AG09319 (cell line): Measurements from ENCODE around the gene ENTR1.
"Not testable (repeated sequence)": the region's sequence is repeated elsewhere in the genome, so short reads cannot be mapped to it uniquely, and the experiment has no call there.

Experiments
- DNase-seq: peaks from one replicate; pipeline ENCODE4 v3.0.0-alpha.2; 2010; ENCODE audit warnings: low read depth; ENCODE audit errors: extremely low read depth
- TF ChIP-seq, protein P1 (sequence below): IDR thresholded peaks from 2 replicates; pipeline ENCODE4 v1.5.1; 2011; ENCODE audit warnings: low read depth, mild to moderate bottlenecking, inconsistent platforms, low read length, moderate library complexity

Gene ENTR1

DNA sequence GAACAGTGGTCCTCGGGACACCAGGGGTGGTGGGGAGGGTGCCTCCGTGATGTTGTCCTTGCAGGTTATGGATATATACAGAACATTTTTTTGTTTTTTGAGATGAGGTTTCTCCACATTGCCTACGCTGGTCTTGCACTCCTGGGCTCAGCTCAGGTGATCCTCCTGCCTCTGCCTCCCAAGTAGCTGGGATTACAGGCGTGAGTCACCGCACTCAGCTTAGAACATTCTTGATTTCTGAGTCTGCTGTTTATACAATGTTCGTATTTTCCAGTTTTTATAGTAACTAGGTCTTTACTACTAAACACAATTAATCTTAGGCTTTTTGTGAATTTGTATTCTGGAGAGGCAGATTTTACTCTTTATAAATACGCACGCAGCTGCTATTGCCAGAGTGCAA lies 6.0 kb upstream of the ENTR1 start:
- TF ChIP-seq, protein P1, sequence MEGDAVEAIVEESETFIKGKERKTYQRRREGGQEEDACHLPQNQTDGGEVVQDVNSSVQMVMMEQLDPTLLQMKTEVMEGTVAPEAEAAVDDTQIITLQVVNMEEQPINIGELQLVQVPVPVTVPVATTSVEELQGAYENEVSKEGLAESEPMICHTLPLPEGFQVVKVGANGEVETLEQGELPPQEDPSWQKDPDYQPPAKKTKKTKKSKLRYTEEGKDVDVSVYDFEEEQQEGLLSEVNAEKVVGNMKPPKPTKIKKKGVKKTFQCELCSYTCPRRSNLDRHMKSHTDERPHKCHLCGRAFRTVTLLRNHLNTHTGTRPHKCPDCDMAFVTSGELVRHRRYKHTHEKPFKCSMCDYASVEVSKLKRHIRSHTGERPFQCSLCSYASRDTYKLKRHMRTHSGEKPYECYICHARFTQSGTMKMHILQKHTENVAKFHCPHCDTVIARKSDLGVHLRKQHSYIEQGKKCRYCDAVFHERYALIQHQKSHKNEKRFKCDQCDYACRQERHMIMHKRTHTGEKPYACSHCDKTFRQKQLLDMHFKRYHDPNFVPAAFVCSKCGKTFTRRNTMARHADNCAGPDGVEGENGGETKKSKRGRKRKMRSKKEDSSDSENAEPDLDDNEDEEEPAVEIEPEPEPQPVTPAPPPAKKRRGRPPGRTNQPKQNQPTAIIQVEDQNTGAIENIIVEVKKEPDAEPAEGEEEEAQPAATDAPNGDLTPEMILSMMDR, result no peak

DNA sequence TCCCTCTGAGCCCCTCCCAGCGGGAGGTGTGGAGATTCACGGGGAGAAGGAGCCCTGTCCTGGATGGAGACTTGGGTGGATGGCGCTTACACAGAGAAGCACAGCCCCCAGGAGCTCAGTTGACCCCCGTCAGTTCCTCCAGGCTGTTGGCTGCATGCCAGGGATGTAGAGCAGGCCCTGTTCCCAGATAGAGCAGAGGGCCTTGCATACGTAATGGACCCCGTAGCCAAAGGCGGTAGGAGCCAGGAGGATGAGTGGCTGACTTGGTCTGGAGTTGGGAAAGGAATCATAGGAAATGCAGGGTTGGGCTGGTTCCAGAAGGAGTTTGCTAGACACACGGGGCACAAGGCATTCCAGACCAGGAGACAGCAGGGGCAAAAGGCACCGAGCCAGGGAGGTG lies 2.5 kb upstream of the ENTR1 start:
- TF ChIP-seq, protein P1, result no peak
- no peak for DNase-seq

More for the DNA sequence above, 6.0 kb upstream of the ENTR1 start:
- DNase-seq, result no peak

DNA sequence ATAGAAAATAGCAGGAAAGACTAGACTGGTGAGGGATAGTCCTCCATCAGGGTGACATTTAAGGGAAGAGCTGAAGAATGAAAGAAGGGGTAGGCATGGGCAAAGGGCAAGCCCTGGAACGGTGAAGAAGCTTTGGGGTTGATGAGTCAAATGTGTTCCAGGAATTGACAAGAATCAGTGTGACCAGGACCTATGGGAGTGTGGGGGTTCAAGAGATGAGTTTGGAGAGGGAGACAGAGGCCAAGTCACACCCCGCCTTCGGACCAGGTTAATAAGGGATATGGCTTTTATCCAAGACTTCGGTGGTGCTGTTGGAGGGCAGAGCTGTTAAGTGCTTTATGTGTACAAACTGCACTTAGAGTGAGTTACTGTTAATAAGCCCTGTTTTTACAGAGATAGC lies 964 bp upstream of the ENTR1 start:
- TF ChIP-seq, protein P1, result no peak
- no peak for DNase-seq

DNA sequence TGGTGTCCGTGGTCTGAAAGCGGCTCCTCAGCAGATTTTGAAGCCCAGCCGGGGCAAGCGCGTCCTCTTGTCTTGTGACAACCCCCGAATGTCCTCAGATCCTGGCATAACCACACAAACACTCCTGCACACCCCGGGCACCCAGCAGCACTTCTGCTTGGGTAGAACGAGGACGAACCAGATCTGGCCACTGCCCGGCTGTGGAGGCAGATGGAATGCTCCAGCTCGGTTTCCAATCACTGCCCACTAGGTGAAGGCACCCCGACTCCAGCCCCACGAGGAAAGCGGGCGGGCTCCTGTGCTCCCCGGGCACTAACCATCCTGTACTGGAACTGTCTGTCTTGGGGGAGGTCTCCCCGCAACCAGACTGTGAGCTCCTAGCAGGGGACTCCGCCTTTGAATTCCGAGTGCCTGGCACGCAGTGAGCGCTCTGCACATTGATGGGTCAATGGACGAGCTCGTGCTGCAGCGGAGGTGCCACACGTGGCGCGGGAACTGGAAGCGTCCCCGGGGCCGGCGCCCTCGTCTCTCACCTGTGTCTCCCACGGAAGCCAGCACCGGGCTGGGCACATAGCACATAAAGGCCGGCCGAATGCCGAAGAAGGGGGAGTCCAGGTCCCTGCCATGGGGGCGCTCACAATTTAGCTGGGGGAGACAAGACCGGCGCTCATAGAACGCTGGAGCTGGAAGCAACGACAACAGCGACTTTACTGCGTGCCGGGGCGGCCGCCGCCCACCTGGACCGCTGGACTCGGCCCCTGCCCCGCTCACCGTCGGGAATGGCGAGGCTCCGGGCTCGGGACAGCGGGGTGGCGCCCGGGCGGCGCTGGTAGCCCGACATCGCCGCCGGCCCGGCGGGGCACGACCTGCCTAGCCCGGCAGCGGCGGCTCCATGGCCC lies 608 bp downstream of the ENTR1 start:
- no peak for DNase-seq
- TF ChIP-seq, protein P1, result no peak

DNA sequence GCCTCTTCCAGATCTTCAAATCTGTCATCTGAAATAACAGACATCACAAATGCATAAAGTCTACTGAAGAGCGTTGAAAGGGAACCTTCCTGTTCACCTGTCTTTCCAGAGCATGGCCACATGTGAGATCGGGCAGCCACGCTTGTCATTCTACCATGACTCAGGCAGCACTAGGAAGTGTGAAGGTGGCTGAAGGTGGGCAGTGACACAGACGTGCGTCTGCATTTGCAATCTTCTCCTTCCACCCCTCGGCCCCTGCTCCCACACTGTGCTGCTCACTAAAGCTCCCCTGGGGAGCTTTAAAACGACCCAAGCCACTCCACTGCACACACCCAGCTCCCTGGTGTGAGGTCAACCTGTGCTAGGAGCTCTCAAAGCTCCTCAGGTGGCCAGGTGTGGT lies 2.5 kb downstream of the ENTR1 start:
- no peak for DNase-seq
- TF ChIP-seq, protein P1, result no peak

DNA sequence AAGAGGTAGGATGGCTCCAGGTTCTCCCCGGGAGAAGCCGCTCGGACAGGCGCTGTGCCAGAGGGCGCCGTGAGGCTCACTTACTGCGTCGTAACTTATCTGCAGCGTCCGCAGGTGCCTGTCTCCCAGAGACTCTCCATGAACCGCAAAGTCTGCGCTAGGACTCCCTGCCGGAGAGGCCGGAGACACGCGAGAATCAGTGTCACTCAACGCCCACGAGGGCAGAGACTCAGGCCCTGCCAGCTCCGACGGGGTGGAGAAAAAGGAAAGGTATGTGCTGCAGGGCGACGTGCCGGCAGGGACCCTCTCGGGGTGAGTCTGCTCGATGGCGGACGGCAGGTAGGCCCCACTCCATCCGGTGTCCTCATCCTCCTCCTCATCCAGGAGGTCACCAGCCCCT lies 3.4 kb downstream of the ENTR1 start:
- DNase-seq, result not testable (repeated sequence)

DNA sequence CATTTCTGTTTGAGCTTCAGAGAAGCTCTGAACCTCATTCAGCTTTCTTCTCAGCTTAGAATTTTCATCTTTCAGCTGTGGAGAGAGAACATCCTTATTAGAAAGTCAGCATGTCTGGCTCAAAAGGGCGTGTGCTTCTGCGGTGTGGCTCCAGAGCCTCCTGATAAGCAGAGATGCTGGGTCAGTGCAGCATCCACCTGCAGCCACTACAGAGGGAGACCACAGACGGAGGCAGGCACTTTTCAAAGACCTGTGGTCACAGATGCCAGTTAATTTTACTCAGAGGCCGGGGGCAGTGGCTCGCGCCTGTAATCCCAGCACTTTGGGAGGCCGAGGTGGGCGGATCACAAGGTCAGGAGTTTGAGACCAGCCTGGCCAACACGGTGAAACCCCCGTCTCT lies 4.5 kb downstream of the ENTR1 start:
- DNase-seq, result not testable (repeated sequence)

DNA sequence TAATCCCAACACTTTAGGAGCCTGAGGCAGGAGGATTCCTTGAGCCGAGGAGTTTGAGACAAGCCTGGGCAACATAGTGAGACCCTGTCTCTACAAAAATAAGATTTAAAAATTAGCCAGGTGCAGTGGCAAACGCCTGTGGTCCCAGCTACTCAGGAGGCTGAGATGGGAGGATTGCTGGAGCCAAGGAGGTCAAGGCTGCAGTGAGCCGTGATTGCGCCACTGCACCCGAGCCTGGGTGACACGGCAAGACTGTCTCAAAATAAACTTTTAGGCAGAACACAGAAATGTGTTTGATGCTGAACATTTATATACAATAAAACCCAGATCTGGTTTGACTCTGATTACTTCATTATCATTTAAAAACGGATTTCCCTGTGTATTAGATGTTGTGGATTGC lies 4.9 kb downstream of the ENTR1 start:
- DNase-seq, result no peak
- TF ChIP-seq, protein P1, result no peak
